Measurements from ENCODE around the gene SETD3.

DNA sequence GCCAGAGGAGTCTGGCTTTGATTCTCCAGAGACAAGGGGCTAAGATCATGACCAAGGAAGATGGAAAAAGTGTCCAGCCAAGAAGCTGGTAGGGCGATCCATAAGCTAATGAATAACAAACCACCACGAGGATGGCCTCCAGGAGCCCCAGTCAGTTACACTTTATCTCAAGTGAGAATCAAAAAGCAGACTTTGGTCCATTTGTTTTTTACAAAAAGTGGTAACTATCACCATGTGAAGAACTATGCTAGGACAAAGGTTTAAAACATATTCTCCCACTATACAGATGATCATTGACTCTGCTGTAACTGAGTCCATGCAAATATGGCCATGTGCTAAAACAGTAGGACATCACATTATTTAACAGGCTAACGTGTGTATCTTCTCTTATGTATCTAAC, 13.9 kb downstream of the SETD3 start:
- no peak for TF ChIP-seq YY1 (IDR thresholded peaks at IDR 0.05; ENCODE audit: insufficient read depth, insufficient read length)
- TF ChIP-seq ZNF274 (IDR thresholded peaks at IDR 0.05; ENCODE audit: low read depth, low read length) = no peak
- TF ChIP-seq SUZ12 (IDR thresholded peaks at IDR 0.05; ENCODE audit: extremely low read depth, insufficient read depth, insufficient read length) = no peak

Data from NT2/D1 (cell line).